Calu3 (cell line): ENCODE data around the gene SMIM45.

Source experiments
- BruUV-seq: library from RNA; stranded (reverse); fragments of 400-500 nt; replicated peaks from 2 replicates; lab custom pipeline; 2021; lab: Mats Ljungman, UMichigan
- CTCF ChIA-PET: fragments of 300-600 bp; sonication (Branson Sonifier 250); formaldehyde crosslinking; loops from one replicate; lab custom pipeline; 2022; ENCODE audit warnings: antibody characterized with exemption; lab: Charles Lee
- DNase-seq: peaks from one replicate; pipeline ENCODE4 v3.0.0; 2022
- H3K27ac Mint-ChIP-seq: one replicate; pipeline ENCODE4 v1.8.0; 2022; ENCODE audit warnings: mixed read lengths; ENCODE audit not compliant: unreplicated experiment
- H3K27me3 Mint-ChIP-seq: one replicate; pipeline ENCODE4 v1.8.0; 2022; ENCODE audit warnings: mixed read lengths; ENCODE audit not compliant: unreplicated experiment
- H3K36me3 Mint-ChIP-seq: one replicate; pipeline ENCODE4 v1.8.0; 2022; ENCODE audit warnings: mild to moderate bottlenecking, moderate library complexity, mixed read lengths; ENCODE audit not compliant: insufficient read depth, unreplicated experiment
- H3K4me1 Mint-ChIP-seq: one replicate; pipeline ENCODE4 v1.8.0; 2022; ENCODE audit warnings: mild to moderate bottlenecking, low read depth, mixed read lengths; ENCODE audit not compliant: unreplicated experiment
- H3K4me3 Mint-ChIP-seq: one replicate; pipeline ENCODE4 v1.8.0; 2022; ENCODE audit warnings: mild to moderate bottlenecking, low read depth, moderate library complexity, mixed read lengths; ENCODE audit not compliant: unreplicated experiment
- H3K9me3 Mint-ChIP-seq: one replicate; pipeline ENCODE4 v1.8.0; 2022; ENCODE audit warnings: low read depth, mixed read lengths; ENCODE audit not compliant: unreplicated experiment
- CTCF ChIP-seq: fragments of 200-600 bp; IDR thresholded peaks from one replicate; pipeline ENCODE4 v1.8.0; 2022; ENCODE audit warnings: antibody characterized with exemption; ENCODE audit not compliant: unreplicated experiment
- intact Hi-C: fragments of 100-400 bp; cut with micrococcal nuclease; formaldehyde crosslinking; loops from one replicate; pipeline ENCODE4 v1.10.0; 2022; ENCODE audit not compliant: unreplicated experiment

The SMIM45 gene

GRCh38 chr22:41913842-41914534 lies 38.0 kb upstream of the SMIM45 start:
- peaks cover 7% of the 10 kb centered on the region for H3K4me1 Mint-ChIP-seq
- H3K27ac Mint-ChIP-seq: no peak overlapping the region
- intact Hi-C loops: no loop called here
- no peak for DNase-seq
- H3K36me3 Mint-ChIP-seq: peaks cover 16% of the 10 kb centered on the region
- TF ChIP-seq CTCF: no peak
- peaks cover 61% of the 10 kb centered on the region for H3K27me3 Mint-ChIP-seq
- BruUV-seq: no TSS peak
- CTCF ChIA-PET: interaction anchor here (1.5 kb wide), 1 partner anchor 27 kb away, joined by 5 read pairs; no protein-coding TSS in a partner anchor
- H3K9me3 Mint-ChIP-seq: no peaks in the 10 kb centered on the region
- no peak overlapping the region for H3K4me3 Mint-ChIP-seq

- Mint-ChIP-seq H3K36me3 (peaks cover 10% of the 10 kb centered on the region), H3K4me3 (no peak overlapping the region), H3K27ac (no peak overlapping the region), H3K27me3 (peaks cover 61% of the 10 kb centered on the region), H3K9me3 (no peaks in the 10 kb centered on the region), H3K4me1 (peaks cover 7% of the 10 kb centered on the region)
- no peak for TF ChIP-seq CTCF
- no peak for DNase-seq
- CTCF ChIA-PET: interaction anchor here (0.6 kb wide), 1 partner anchor 1582 kb away, joined by 3 read pairs; no protein-coding TSS in a partner anchor
- no TSS peak for BruUV-seq
- intact Hi-C loops: no loop called here
Measured at GRCh38 chr22:41914611-41915034, 37.3 kb upstream of the SMIM45 start.

- DNase-seq: peak; percentile 56
- intact Hi-C loops: no loop called here
- Mint-ChIP-seq H3K27ac (no peak within 1 kb of the TSS), H3K27me3 (peaks cover 61% of the 10 kb centered on the region), H3K36me3 (peaks cover 10% of the 10 kb centered on the region), H3K9me3 (no peaks in the 10 kb centered on the region), H3K4me1 (peaks cover 7% of the 10 kb centered on the region), H3K4me3 (no peak within 1 kb of the TSS)
- TF ChIP-seq CTCF: no peak
- BruUV-seq: no TSS peak
- CTCF ChIA-PET: interaction anchor here (0.6 kb wide), 1 partner anchor 1582 kb away, joined by 3 read pairs; no protein-coding TSS in a partner anchor
Measured at GRCh38 chr22:41915035-41915785, 36.7 kb upstream of the SMIM45 start, which contains the start of gene SHISA8. Gene SHISA8, minus strand, starts transcription at chr22:41915074. Its CDS starts 407 bp downstream, at chr22:41914667.

- CTCF ChIA-PET: interaction anchor here (1.2 kb wide), 2 partner anchors 9 to 25 kb away, joined by 3 to 6 read pairs; no protein-coding TSS in a partner anchor
- Mint-ChIP-seq H3K36me3 (peaks cover 10% of the 10 kb centered on the region), H3K27ac (no peak overlapping the region), H3K9me3 (no peaks in the 10 kb centered on the region), H3K27me3 (peaks cover 59% of the 10 kb centered on the region), H3K4me1 (peaks cover 7% of the 10 kb centered on the region), H3K4me3 (no peak overlapping the region)
- TF ChIP-seq CTCF: no peak
- BruUV-seq: no TSS peak
- intact Hi-C loops: no loop called here
- DNase-seq: no peak
Measured at GRCh38 chr22:41915786-41916493, 36.0 kb upstream of the SMIM45 start.
